ENCODE results near the gene AURKB. TPM values are rescaled to one million over a fixed set of nuclear protein-coding genes. Genes with fewer than 3 reads are reported as not detected.

Gene AURKB
- total RNA-seq, 1 experiment from 2014 or later = 89.4 TPM

GRCh38 chr17:8166731-8167130 is 43.6 kb downstream of the AURKB start:
- Histone ChIP-seq H3K36me3 (ENCODE audit: control insufficient read depth, insufficient read depth, low read length) (no peaks in the 10 kb centered on the region), H3K27me3 (replicated peaks; ENCODE audit: control insufficient read depth, insufficient read depth, low read length) (no peaks in the 10 kb centered on the region), H3K4me3 (ENCODE audit: low read depth, low read length) (no peak overlapping the region), H3K9me3 (no peaks in the 10 kb centered on the region), H3K4me1 (peaks cover 7% of the 10 kb centered on the region; the same call in 1 of the 2 replicates)
- no peaks in the 10 kb centered on the region for H3K27me3 Mint-ChIP-seq (ENCODE audit: insufficient read depth, unreplicated experiment)
- DNase-seq = no peak
- no peaks in the 10 kb centered on the region for H3K4me1 Mint-ChIP-seq (ENCODE audit: low read depth, unreplicated experiment)
- intact Hi-C loops (cut with micrococcal nuclease; ENCODE audit: unreplicated experiment) = no loop called here
- no TSS peak for BruUV-seq (replicated peaks)
- H3K27ac Mint-ChIP-seq (ENCODE audit: unreplicated experiment) = no peak overlapping the region
- no peaks in the 10 kb centered on the region for H3K9me3 Mint-ChIP-seq (ENCODE audit: unreplicated experiment)
- POLR2A ChIA-PET = no interaction called here
- no peak overlapping the region for H3K4me3 Mint-ChIP-seq (ENCODE audit: unreplicated experiment)
- H3K36me3 Mint-ChIP-seq (ENCODE audit: insufficient read depth, unreplicated experiment) = peaks cover 7% of the 10 kb centered on the region
- CTCF ChIA-PET = no interaction called here
- TF ChIP-seq, protein P1, sequence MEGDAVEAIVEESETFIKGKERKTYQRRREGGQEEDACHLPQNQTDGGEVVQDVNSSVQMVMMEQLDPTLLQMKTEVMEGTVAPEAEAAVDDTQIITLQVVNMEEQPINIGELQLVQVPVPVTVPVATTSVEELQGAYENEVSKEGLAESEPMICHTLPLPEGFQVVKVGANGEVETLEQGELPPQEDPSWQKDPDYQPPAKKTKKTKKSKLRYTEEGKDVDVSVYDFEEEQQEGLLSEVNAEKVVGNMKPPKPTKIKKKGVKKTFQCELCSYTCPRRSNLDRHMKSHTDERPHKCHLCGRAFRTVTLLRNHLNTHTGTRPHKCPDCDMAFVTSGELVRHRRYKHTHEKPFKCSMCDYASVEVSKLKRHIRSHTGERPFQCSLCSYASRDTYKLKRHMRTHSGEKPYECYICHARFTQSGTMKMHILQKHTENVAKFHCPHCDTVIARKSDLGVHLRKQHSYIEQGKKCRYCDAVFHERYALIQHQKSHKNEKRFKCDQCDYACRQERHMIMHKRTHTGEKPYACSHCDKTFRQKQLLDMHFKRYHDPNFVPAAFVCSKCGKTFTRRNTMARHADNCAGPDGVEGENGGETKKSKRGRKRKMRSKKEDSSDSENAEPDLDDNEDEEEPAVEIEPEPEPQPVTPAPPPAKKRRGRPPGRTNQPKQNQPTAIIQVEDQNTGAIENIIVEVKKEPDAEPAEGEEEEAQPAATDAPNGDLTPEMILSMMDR (IDR thresholded peaks at IDR 0.05; ENCODE audit: insufficient read depth in 1 of 2, low read depth in 1 of 2, low read length in 1 of 2, severe bottlenecking in 1 of 2, unreplicated experiment in 1 of 2) = no peak

DNA sequence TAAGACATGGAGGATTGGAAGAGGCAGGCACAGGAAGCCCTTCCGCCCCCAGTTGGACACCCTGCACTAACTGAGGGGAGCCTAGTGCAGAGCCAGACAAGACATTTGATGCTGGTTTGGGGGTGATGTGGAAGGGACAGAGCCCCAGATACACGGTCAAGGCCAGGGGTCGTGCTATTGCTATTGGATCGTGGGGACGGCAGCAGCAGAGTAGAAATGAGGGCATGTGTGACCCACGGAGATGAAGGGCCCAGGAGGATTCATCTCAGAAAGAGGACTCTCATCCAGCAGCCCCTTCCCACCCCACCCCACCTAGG is 45.6 kb downstream of the AURKB start:
- intact Hi-C loops (cut with micrococcal nuclease; ENCODE audit: unreplicated experiment) = no loop called here
- Mint-ChIP-seq H3K27ac (ENCODE audit: unreplicated experiment) (no peak overlapping the region), H3K4me3 (ENCODE audit: unreplicated experiment) (no peak overlapping the region), H3K9me3 (ENCODE audit: unreplicated experiment) (no peaks in the 10 kb centered on the region), H3K4me1 (ENCODE audit: low read depth, unreplicated experiment) (peaks cover 5% of the 10 kb centered on the region), H3K36me3 (ENCODE audit: insufficient read depth, unreplicated experiment) (peaks cover 23% of the 10 kb centered on the region), H3K27me3 (ENCODE audit: insufficient read depth, unreplicated experiment) (no peaks in the 10 kb centered on the region)
- DNase-seq = no peak
- CTCF ChIA-PET = no interaction called here
- H3K4me3 ChIP-seq (ENCODE audit: low read depth, low read length) = no peak overlapping the region
- H3K9me3 ChIP-seq = no peaks in the 10 kb centered on the region
- POLR2A ChIA-PET = interaction anchor here (1.7 kb wide), 1 partner anchor 9 kb away, joined by 14 read pairs; no protein-coding TSS in a partner anchor
- BruUV-seq (replicated peaks) = no TSS peak
- no peaks in the 10 kb centered on the region for H3K27me3 ChIP-seq (replicated peaks; ENCODE audit: control insufficient read depth, insufficient read depth, low read length)
- H3K36me3 ChIP-seq (ENCODE audit: control insufficient read depth, insufficient read depth, low read length) = no peaks in the 10 kb centered on the region
- TF ChIP-seq, protein P1 (IDR thresholded peaks at IDR 0.05; ENCODE audit: insufficient read depth in 1 of 2, low read depth in 1 of 2, low read length in 1 of 2, severe bottlenecking in 1 of 2, unreplicated experiment in 1 of 2) = no peak
- peaks cover 9% of the 10 kb centered on the region; the same call in 1 of the 2 replicates for H3K4me1 ChIP-seq

DNA sequence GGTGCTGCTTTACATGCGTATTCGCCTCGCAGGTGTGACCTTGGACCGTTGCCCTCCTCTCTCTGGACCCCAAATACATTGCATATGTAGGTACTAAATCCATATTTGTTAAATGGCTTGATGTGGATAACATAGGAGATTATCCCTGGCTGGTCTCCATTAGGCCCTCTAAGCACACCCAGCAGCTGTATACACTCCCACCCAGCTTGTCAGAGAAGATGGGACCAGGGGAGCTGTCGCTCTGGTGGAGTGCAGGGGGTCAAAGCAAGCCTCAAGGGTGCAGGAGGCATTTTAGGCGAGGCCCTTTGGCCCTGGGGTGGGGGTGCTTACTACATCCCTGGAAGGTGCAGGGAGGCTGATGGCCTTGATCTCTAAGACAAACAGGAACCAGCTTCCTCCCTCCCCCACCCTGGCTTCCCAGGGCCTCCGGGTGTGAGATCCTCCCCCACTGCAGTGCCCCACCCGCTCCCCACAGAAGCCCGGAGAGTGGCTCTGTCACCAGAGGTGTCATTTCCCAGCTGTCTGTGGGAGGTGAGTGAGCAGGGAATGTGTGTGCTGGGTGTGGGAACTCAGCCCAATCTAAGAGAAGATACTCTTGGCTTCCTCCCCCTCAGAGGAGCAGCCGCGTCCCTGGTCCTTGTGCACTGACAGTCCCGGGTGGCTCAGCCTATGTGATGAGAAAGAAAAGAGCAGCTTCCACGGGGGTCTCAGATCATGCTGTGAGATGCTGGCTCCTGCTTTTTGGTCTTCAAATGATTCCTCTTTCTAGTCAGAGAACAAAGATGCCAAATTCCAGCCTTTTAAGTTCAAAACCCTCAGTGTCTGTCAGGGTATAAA is 46.2 kb downstream of the AURKB start:
- Mint-ChIP-seq H3K27ac (ENCODE audit: unreplicated experiment) (no peak overlapping the region), H3K36me3 (ENCODE audit: insufficient read depth, unreplicated experiment) (peaks cover 24% of the 10 kb centered on the region), H3K9me3 (ENCODE audit: unreplicated experiment) (no peaks in the 10 kb centered on the region), H3K4me1 (ENCODE audit: low read depth, unreplicated experiment) (peaks cover 5% of the 10 kb centered on the region), H3K4me3 (ENCODE audit: unreplicated experiment) (peak overlapping the region; percentile 83), H3K27me3 (ENCODE audit: insufficient read depth, unreplicated experiment) (no peaks in the 10 kb centered on the region)
- DNase-seq = no peak
- Histone ChIP-seq H3K4me3 (ENCODE audit: low read depth, low read length) (no peak overlapping the region), H3K27me3 (replicated peaks; ENCODE audit: control insufficient read depth, insufficient read depth, low read length) (no peaks in the 10 kb centered on the region), H3K9me3 (no peaks in the 10 kb centered on the region), H3K4me1 (peaks cover 9% of the 10 kb centered on the region; the same call in 1 of the 2 replicates), H3K36me3 (ENCODE audit: control insufficient read depth, insufficient read depth, low read length) (no peaks in the 10 kb centered on the region)
- POLR2A ChIA-PET = interaction anchor here (1.7 kb wide), 1 partner anchor 9 kb away, joined by 14 read pairs; no protein-coding TSS in a partner anchor
- intact Hi-C loops (cut with micrococcal nuclease; ENCODE audit: unreplicated experiment) = no loop called here
- TF ChIP-seq, protein P1 (IDR thresholded peaks at IDR 0.05; ENCODE audit: insufficient read depth in 1 of 2, low read depth in 1 of 2, low read length in 1 of 2, severe bottlenecking in 1 of 2, unreplicated experiment in 1 of 2) = no peak
- BruUV-seq (replicated peaks) = no TSS peak
- CTCF ChIA-PET = no interaction called here
